Breast epithelium (tissue), 3 donors: Measurements from ENCODE around the gene TRAF3IP1.

Source experiments
- CTCF ChIP-seq, 3 donors: fragments of 450-650 bp; IDR thresholded peaks; one replicate each; pipeline ENCODE4 v1.5.1; 2016 to 2017; ENCODE audit warnings: antibody characterized with exemption in 3 of 3, mild to moderate bottlenecking in 3 of 3, moderate library complexity in 3 of 3
- POLR2A ChIP-seq: fragments of 450-650 bp; IDR thresholded peaks from one replicate; pipeline ENCODE4 v1.6.1; 2016; ENCODE audit warnings: antibody characterized with exemption, mild to moderate bottlenecking, moderate library complexity

- TF ChIP-seq CTCF (IDR thresholded peaks at IDR 0.05) (no peak), POLR2A (no peak)
Measured at GRCh38 chr2:238334885-238335284, 14.6 kb downstream of the TRAF3IP1 start.
